ENCODE data around the gene PLCB4.

Gene PLCB4

GRCh38 chr20:9422321-9423057 lies 353.6 kb downstream of the PLCB4 start:
- H3K4me3 ChIP-seq (ENCODE audit: low read depth, low read length): no peak overlapping the region
- TF ChIP-seq CTCF (IDR thresholded peaks at IDR 0.05; ENCODE audit: insufficient read depth, low read length, missing control alignments): no peak
- ChIA-PET CTCF (interaction anchor here (1.0 to 6.7 kb wide), 4 partner anchors 14 to 195 kb away, joined by 3 to 62 read pairs (median 5); no protein-coding TSS in a partner anchor), POLR2A (no interaction called here)
- no peak for DNase-seq (ENCODE audit: low read depth, low spot score)

- CTCF ChIA-PET: interaction anchor here (0.5 to 2.2 kb wide), 3 partner anchors 17 to 1056 kb away, joined by 3 to 12 read pairs (median 3); no protein-coding TSS in a partner anchor
- no peak for DNase-seq (ENCODE audit: low read depth, low spot score)
- H3K4me3 ChIP-seq (ENCODE audit: low read depth, low read length): no peak overlapping the region
- POLR2A ChIA-PET: no interaction called here
- no peak for TF ChIP-seq CTCF (IDR thresholded peaks at IDR 0.05; ENCODE audit: insufficient read depth, low read length, missing control alignments)
These were observed 355.7 kb downstream of the PLCB4 start for GRCh38 chr20:9424551-9424950.

GRCh38 chr20:9427430-9428291 lies 358.8 kb downstream of the PLCB4 start:
- no peak for TF ChIP-seq CTCF (IDR thresholded peaks at IDR 0.05; ENCODE audit: insufficient read depth, low read length, missing control alignments)
- H3K4me3 ChIP-seq (ENCODE audit: low read depth, low read length): no peak overlapping the region
- ChIA-PET CTCF (interaction anchor here (1.4 kb wide), 1 partner anchor 182 kb away, joined by 4 read pairs; no protein-coding TSS in a partner anchor), POLR2A (no interaction called here)
- no peak for DNase-seq (ENCODE audit: low read depth, low spot score)

DNA sequence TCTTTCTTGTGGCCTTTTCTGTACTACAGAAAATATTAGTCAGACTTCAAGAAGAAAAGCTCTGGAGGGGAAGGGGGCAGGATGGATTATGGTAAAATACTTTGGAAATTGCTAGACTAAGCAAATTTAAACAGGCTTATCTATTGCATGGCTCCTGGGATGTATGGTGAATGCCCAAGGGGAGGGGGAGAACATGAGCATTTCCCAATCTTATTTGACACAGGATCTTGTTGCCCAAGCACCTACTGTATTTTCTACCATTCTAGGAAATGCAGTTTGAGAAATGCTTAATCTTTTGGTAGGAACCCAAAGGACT lies 359.4 kb downstream of the PLCB4 start:
- no peak overlapping the region for H3K4me3 ChIP-seq (ENCODE audit: low read depth, low read length)
- POLR2A ChIA-PET: no interaction called here
- CTCF ChIA-PET: interaction anchor here (1.4 kb wide), 1 partner anchor 182 kb away, joined by 4 read pairs; no protein-coding TSS in a partner anchor
- DNase-seq (ENCODE audit: low read depth, low spot score): no peak
- TF ChIP-seq CTCF (IDR thresholded peaks at IDR 0.05; ENCODE audit: insufficient read depth, low read length, missing control alignments): no peak

- ChIA-PET POLR2A (no interaction called here), CTCF (interaction anchor here (1.5 kb wide), 3 partner anchors 31 to 177 kb away, joined by 3 to 6 read pairs (median 4); no protein-coding TSS in a partner anchor)
- H3K4me3 ChIP-seq (ENCODE audit: low read depth, low read length): no peak overlapping the region
- DNase-seq (ENCODE audit: low read depth, low spot score): no peak
- no peak for TF ChIP-seq CTCF (IDR thresholded peaks at IDR 0.05; ENCODE audit: insufficient read depth, low read length, missing control alignments)
These were observed 370.9 kb downstream of the PLCB4 start for GRCh38 chr20:9439806-9440205.

DNA sequence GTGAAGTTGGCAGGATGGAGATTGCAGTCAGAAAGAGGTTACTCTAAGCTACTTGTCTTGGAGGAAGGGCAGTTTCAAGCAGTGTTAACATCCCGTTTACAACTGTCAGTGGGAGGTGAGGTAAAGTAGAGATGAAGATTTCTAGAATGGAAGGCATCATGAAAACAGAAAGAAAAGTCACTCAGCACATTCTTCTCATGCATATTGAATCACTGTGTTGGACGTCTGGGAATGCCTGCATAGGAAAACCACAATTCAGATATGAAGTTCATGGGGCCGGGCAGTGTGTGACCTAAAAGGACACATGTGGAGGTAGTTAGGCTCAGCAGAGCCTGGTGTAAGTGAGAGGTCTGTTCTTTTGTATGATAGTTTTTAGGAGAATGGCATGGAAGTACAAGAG lies 372.0 kb downstream of the PLCB4 start:
- TF ChIP-seq CTCF (IDR thresholded peaks at IDR 0.05; ENCODE audit: insufficient read depth, low read length, missing control alignments): no peak
- no peak overlapping the region for H3K4me3 ChIP-seq (ENCODE audit: low read depth, low read length)
- DNase-seq (ENCODE audit: low read depth, low spot score): no peak
- POLR2A ChIA-PET: no interaction called here
- CTCF ChIA-PET: interaction anchor here (0.9 to 1.5 kb wide), 3 partner anchors 17 to 176 kb away, joined by 3 to 6 read pairs (median 4); no protein-coding TSS in a partner anchor

Measured in AG04449 (cell line).